HEK293 (cell line): ENCODE measurements around the gene RPS6KA3.

ENCODE experiments used
- CTCF ChIA-PET: fragments of 350-600 bp; formaldehyde crosslinking; extraction: SDS; loops from one replicate; lab custom pipeline; 2021; ENCODE audit warnings: antibody characterized with exemption; lab: Yijun Ruan, JAX
- POLR2A ChIA-PET: fragments of 300-600 bp; formaldehyde crosslinking; extraction: SDS; loops from one replicate; lab custom pipeline; 2020; ENCODE audit warnings: antibody characterized with exemption, inconsistent platforms; lab: Yijun Ruan, JAX
- H3K27ac ChIP-seq: fragments of 200-500 bp; sonication (Bioruptor generic); 2 replicates; pipeline ENCODE4 v1.5.1; 2014; ENCODE audit warnings: low read depth, low read length, control low read depth, inconsistent platforms; ENCODE audit errors: extremely low read depth
- H3K36me3 ChIP-seq, 2 experiments: fragments of 200-500 bp in 1 of 2; sonication (Bioruptor generic) in 1 of 2; 1 replicate in 1 of 2; 2 replicates in 1 of 2; pipeline ENCODE4 v1.5.1; 2014 to 2017; ENCODE audit warnings: inconsistent platforms in 2 of 2, low read length in 2 of 2; ENCODE audit not compliant: control insufficient read depth in 2 of 2, insufficient read depth in 1 of 2
- H3K4me1 ChIP-seq: fragments of 200-500 bp; sonication (Bioruptor generic); 2 replicates; pipeline ENCODE4 v1.5.1; 2014; ENCODE audit warnings: mild to moderate bottlenecking, low read length, inconsistent platforms; ENCODE audit not compliant: control insufficient read depth, insufficient read depth
- H3K4me3 ChIP-seq: 2 replicates; pipeline ENCODE4 v1.5.1; 2011; ENCODE audit warnings: low read depth, mild to moderate bottlenecking, control low read depth, low read length, moderate library complexity
- H3K9me3 ChIP-seq: fragments of 200-500 bp; sonication (Bioruptor generic); 2 replicates; pipeline ENCODE4 v1.5.1; 2014; ENCODE audit warnings: low read depth, low read length, inconsistent platforms; ENCODE audit not compliant: control insufficient read depth, insufficient read depth
- CTCF ChIP-seq: fragments of 450-650 bp; formaldehyde crosslinking; IDR thresholded peaks from 2 replicates; pipeline ENCODE4 v1.5.1; 2016; ENCODE audit warnings: missing biosample characterization, missing genetic modification characterization
- GLIS1 ChIP-seq: fragments of 450-650 bp; formaldehyde crosslinking; IDR thresholded peaks from 2 replicates; pipeline ENCODE4 v1.5.1; 2016; ENCODE audit warnings: missing biosample characterization, missing genetic modification characterization
- KLF9 ChIP-seq: fragments of 450-650 bp; formaldehyde crosslinking; IDR thresholded peaks from 2 replicates; pipeline ENCODE4 v1.5.1; 2016; ENCODE audit warnings: missing biosample characterization, missing genetic modification characterization, low read depth
- MEIS1 ChIP-seq: sonication (generic); formaldehyde crosslinking; IDR thresholded peaks from 2 replicates; pipeline ENCODE4 v1.8.1; 2022; ENCODE audit warnings: missing genetic modification reagents, mild to moderate bottlenecking, borderline replicate concordance
- ZBTB17 ChIP-seq: fragments of 450-650 bp; formaldehyde crosslinking; IDR thresholded peaks from 2 replicates; pipeline ENCODE4 v1.5.1; 2016; ENCODE audit warnings: missing biosample characterization, missing genetic modification characterization
- ZEB2 ChIP-seq: fragments of 450-650 bp; formaldehyde crosslinking; IDR thresholded peaks from 2 replicates; pipeline ENCODE4 v1.5.1; 2016; ENCODE audit warnings: missing biosample characterization, missing genetic modification characterization
- ZNF157 ChIP-seq: fragments of 450-650 bp; formaldehyde crosslinking; IDR thresholded peaks from 2 replicates; pipeline ENCODE4 v1.5.1; 2016; ENCODE audit warnings: missing biosample characterization, missing genetic modification characterization
- ZNF175 ChIP-seq: fragments of 450-650 bp; formaldehyde crosslinking; IDR thresholded peaks from 2 replicates; pipeline ENCODE4 v1.5.1; 2016; ENCODE audit warnings: missing biosample characterization, missing genetic modification characterization
- ZNF274 ChIP-seq, 2 experiments: fragments of 200-500 bp in 1 of 2; fragments of 450-650 bp in 1 of 2; sonication (Bioruptor generic) in 1 of 2; formaldehyde crosslinking in 1 of 2; IDR thresholded peaks; 2 replicates each; pipeline versions ENCODE4 v1.5.1 to v1.6.1; 2014 to 2016; ENCODE audit warnings: borderline replicate concordance in 1 of 2, inconsistent platforms in 1 of 2, low read length in 1 of 2, missing biosample characterization in 1 of 2, missing genetic modification characterization in 1 of 2
- ZNF324 ChIP-seq: fragments of 450-650 bp; formaldehyde crosslinking; IDR thresholded peaks from 2 replicates; pipeline ENCODE4 v1.5.1; 2016; ENCODE audit warnings: missing biosample characterization, missing genetic modification characterization
- ZNF416 ChIP-seq: fragments of 450-650 bp; formaldehyde crosslinking; IDR thresholded peaks from 2 replicates; pipeline ENCODE4 v1.5.1; 2016; ENCODE audit warnings: missing biosample characterization, missing genetic modification characterization
- ZNF48 ChIP-seq: fragments of 450-650 bp; formaldehyde crosslinking; IDR thresholded peaks from 2 replicates; pipeline ENCODE4 v1.5.1; 2016; ENCODE audit warnings: missing biosample characterization, missing genetic modification characterization
- ZNF510 ChIP-seq: fragments of 450-650 bp; formaldehyde crosslinking; IDR thresholded peaks from 2 replicates; pipeline ENCODE4 v1.5.1; 2018; ENCODE audit warnings: mild to moderate bottlenecking, missing genetic modification characterization, missing biosample characterization; ENCODE audit not compliant: insufficient replicate concordance
- ZNF776 ChIP-seq: fragments of 450-650 bp; formaldehyde crosslinking; IDR thresholded peaks from 2 replicates; pipeline ENCODE4 v1.5.0; 2017; ENCODE audit warnings: missing biosample characterization, missing genetic modification characterization, borderline replicate concordance
- ZNF791 ChIP-seq: fragments of 450-650 bp; formaldehyde crosslinking; IDR thresholded peaks from 2 replicates; pipeline ENCODE4 v1.5.1; 2016; ENCODE audit warnings: missing biosample characterization, missing genetic modification characterization
- ZNF792 ChIP-seq: fragments of 450-650 bp; formaldehyde crosslinking; IDR thresholded peaks from 2 replicates; pipeline ENCODE4 v1.5.1; 2016; ENCODE audit warnings: missing biosample characterization, missing genetic modification characterization
- ZNF830 ChIP-seq: fragments of 450-650 bp; IDR thresholded peaks from 2 replicates; pipeline ENCODE4 v1.5.0; 2018; ENCODE audit warnings: missing biosample characterization, missing genetic modification characterization, low read depth, mild to moderate bottlenecking, moderate library complexity
- ZSCAN5A ChIP-seq: fragments of 450-650 bp; formaldehyde crosslinking; IDR thresholded peaks from 2 replicates; pipeline ENCODE4 v1.5.1; 2016; ENCODE audit warnings: missing biosample characterization, missing genetic modification characterization
- TF ChIP-seq, protein P1 (sequence below): fragments of 450-650 bp; formaldehyde crosslinking; IDR thresholded peaks from 2 replicates; pipeline ENCODE4 v1.5.1; 2016; ENCODE audit warnings: missing biosample characterization, missing genetic modification characterization
- TF ChIP-seq, protein P2 (sequence below): fragments of 450-650 bp; formaldehyde crosslinking; IDR thresholded peaks from 2 replicates; pipeline ENCODE4 v1.5.1; 2016; ENCODE audit warnings: missing biosample characterization, missing genetic modification characterization
- TF ChIP-seq, protein P3 (sequence below): fragments of 450-650 bp; formaldehyde crosslinking; IDR thresholded peaks from 2 replicates; pipeline ENCODE4 v1.5.1; 2016; ENCODE audit warnings: missing biosample characterization, missing genetic modification characterization, borderline replicate concordance

RPS6KA3 gene

GRCh38 chrX:20311505-20311904 lies 44.8 kb upstream of the RPS6KA3 start:
- H3K27ac ChIP-seq, result no peak overlapping the region
- no peaks in the 10 kb centered on the region for H3K36me3 ChIP-seq
- no peaks in the 10 kb centered on the region for H3K9me3 ChIP-seq
- CTCF ChIA-PET, result no interaction called here
- POLR2A ChIA-PET, result no interaction called here
- H3K4me3 ChIP-seq, result no peak overlapping the region
- H3K4me1 ChIP-seq, result no peaks in the 10 kb centered on the region
- TF ChIP-seq ZNF792 (no peak), ZNF830 (tag by site-specific recombination) (no peak)

GRCh38 chrX:20309806-20310205 lies 43.1 kb upstream of the RPS6KA3 start:
- Histone ChIP-seq H3K4me3 (no peak overlapping the region), H3K36me3 (no peaks in the 10 kb centered on the region), H3K27ac (no peak overlapping the region), H3K9me3 (no peaks in the 10 kb centered on the region), H3K4me1 (no peaks in the 10 kb centered on the region)
- CTCF ChIA-PET, result interaction anchor here (0.7 kb wide), 1 partner anchor 206 kb away, joined by 3 read pairs; no protein-coding TSS in a partner anchor
- POLR2A ChIA-PET, result no interaction called here
- TF ChIP-seq MEIS1 (CRISPR knock-in tag) (no peak), ZNF776 (tag by site-specific recombination) (no peak), KLF9 (tag by site-specific recombination) (no peak), ZNF324 (tag by site-specific recombination) (no peak), ZNF175 (tag by site-specific recombination) (no peak), ZNF416 (tag by site-specific recombination) (no peak), ZNF48 (tag by site-specific recombination) (no peak), ZEB2 (tag by site-specific recombination) (no peak), CTCF (no peak), ZNF510 (tag by site-specific recombination) (no peak), ZSCAN5A (no peak), ZBTB17 (no peak), ZNF157 (tag by site-specific recombination) (no peak), GLIS1 (tag by site-specific recombination) (no peak), ZNF791 (tag by site-specific recombination) (no peak), ZNF274 (IDR thresholded peaks at IDR 0.05; ENCODE audit: low read length) (no peak), ZNF274 (tag by site-specific recombination; IDR thresholded peaks at IDR 0.05; ENCODE audit: borderline replicate concordance) (no peak)
- TF ChIP-seq, protein P1, sequence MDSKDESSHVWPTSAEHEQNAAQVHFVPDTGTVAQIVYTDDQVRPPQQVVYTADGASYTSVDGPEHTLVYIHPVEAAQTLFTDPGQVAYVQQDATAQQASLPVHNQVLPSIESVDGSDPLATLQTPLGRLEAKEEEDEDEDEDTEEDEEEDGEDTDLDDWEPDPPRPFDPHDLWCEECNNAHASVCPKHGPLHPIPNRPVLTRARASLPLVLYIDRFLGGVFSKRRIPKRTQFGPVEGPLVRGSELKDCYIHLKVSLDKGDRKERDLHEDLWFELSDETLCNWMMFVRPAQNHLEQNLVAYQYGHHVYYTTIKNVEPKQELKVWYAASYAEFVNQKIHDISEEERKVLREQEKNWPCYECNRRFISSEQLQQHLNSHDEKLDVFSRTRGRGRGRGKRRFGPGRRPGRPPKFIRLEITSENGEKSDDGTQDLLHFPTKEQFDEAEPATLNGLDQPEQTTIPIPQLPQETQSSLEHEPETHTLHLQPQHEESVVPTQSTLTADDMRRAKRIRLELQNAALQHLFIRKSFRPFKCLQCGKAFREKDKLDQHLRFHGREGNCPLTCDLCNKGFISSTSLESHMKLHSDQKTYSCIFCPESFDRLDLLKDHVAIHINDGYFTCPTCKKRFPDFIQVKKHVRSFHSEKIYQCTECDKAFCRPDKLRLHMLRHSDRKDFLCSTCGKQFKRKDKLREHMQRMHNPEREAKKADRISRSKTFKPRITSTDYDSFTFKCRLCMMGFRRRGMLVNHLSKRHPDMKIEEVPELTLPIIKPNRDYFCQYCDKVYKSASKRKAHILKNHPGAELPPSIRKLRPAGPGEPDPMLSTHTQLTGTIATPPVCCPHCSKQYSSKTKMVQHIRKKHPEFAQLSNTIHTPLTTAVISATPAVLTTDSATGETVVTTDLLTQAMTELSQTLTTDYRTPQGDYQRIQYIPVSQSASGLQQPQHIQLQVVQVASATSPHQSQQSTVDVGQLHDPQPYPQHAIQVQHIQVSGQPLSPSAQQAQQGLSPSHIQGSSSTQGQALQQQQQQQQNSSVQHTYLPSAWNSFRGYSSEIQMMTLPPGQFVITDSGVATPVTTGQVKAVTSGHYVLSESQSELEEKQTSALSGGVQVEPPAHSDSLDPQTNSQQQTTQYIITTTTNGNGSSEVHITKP (tag by site-specific recombination), result no peak
- TF ChIP-seq, protein P2, sequence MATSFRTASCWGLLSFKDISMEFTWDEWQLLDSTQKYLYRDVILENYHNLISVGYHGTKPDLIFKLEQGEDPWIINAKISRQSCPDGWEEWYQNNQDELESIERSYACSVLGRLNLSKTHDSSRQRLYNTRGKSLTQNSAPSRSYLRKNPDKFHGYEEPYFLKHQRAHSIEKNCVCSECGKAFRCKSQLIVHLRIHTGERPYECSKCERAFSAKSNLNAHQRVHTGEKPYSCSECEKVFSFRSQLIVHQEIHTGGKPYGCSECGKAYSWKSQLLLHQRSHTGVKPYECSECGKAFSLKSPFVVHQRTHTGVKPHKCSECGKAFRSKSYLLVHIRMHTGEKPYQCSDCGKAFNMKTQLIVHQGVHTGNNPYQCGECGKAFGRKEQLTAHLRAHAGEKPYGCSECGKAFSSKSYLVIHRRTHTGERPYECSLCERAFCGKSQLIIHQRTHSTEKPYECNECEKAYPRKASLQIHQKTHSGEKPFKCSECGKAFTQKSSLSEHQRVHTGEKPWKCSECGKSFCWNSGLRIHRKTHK (tag by site-specific recombination), result no peak
- TF ChIP-seq, protein P3, sequence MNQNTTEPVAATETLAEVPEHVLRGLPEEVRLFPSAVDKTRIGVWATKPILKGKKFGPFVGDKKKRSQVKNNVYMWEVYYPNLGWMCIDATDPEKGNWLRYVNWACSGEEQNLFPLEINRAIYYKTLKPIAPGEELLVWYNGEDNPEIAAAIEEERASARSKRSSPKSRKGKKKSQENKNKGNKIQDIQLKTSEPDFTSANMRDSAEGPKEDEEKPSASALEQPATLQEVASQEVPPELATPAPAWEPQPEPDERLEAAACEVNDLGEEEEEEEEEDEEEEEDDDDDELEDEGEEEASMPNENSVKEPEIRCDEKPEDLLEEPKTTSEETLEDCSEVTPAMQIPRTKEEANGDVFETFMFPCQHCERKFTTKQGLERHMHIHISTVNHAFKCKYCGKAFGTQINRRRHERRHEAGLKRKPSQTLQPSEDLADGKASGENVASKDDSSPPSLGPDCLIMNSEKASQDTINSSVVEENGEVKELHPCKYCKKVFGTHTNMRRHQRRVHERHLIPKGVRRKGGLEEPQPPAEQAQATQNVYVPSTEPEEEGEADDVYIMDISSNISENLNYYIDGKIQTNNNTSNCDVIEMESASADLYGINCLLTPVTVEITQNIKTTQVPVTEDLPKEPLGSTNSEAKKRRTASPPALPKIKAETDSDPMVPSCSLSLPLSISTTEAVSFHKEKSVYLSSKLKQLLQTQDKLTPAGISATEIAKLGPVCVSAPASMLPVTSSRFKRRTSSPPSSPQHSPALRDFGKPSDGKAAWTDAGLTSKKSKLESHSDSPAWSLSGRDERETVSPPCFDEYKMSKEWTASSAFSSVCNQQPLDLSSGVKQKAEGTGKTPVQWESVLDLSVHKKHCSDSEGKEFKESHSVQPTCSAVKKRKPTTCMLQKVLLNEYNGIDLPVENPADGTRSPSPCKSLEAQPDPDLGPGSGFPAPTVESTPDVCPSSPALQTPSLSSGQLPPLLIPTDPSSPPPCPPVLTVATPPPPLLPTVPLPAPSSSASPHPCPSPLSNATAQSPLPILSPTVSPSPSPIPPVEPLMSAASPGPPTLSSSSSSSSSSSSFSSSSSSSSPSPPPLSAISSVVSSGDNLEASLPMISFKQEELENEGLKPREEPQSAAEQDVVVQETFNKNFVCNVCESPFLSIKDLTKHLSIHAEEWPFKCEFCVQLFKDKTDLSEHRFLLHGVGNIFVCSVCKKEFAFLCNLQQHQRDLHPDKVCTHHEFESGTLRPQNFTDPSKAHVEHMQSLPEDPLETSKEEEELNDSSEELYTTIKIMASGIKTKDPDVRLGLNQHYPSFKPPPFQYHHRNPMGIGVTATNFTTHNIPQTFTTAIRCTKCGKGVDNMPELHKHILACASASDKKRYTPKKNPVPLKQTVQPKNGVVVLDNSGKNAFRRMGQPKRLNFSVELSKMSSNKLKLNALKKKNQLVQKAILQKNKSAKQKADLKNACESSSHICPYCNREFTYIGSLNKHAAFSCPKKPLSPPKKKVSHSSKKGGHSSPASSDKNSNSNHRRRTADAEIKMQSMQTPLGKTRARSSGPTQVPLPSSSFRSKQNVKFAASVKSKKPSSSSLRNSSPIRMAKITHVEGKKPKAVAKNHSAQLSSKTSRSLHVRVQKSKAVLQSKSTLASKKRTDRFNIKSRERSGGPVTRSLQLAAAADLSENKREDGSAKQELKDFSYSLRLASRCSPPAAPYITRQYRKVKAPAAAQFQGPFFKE, result no peak
